Measurements from ENCODE around the gene SLITRK2. TPM values are rescaled to one million over a fixed set of nuclear protein-coding genes. Genes with fewer than 3 reads are reported as not detected.

The SLITRK2 gene
- polyA plus RNA-seq, 1 donor (not counting 4 experiments of a cell fraction or from before 2014, with no cell fraction given) = not detected

- no peaks in the 10 kb centered on the region for H3K36me3 ChIP-seq (ENCODE audit: control insufficient read depth in 2 of 2, extremely low read depth in 1 of 2, insufficient read depth in 2 of 2, low read length in 2 of 2)
- no peaks in the 10 kb centered on the region for H3K79me2 ChIP-seq (ENCODE audit: control insufficient read depth, insufficient read depth, low read length)
- no peaks in the 10 kb centered on the region for H3K4me1 ChIP-seq (ENCODE audit: control insufficient read depth, extremely low read depth, insufficient read depth, low read length)
- no peaks in the 10 kb centered on the region for H3K9me3 ChIP-seq (ENCODE audit: control insufficient read depth, low read depth, low read length)
- no peaks in the 10 kb centered on the region for H3K9me1 ChIP-seq (ENCODE audit: control insufficient read depth, extremely low read depth, insufficient read depth, low read length)
- no peak overlapping the region for H3K9ac ChIP-seq (ENCODE audit: control insufficient read depth, extremely low read depth, insufficient read depth, low read length)
- no peaks in the 10 kb centered on the region for H3K27me3 ChIP-seq (ENCODE audit: control insufficient read depth, extremely low read depth, insufficient read depth, low read length)
- no peak for DNase-seq (ENCODE audit: low read depth, low spot score)
- dilution Hi-C loops (cut with MboI; ENCODE audit: extremely low pct_ligation_motif_present, low sequenced_read_pairs) = no loop called here
- no peak overlapping the region for H3K27ac ChIP-seq (ENCODE audit: control insufficient read depth, insufficient read depth, low read length)
- no peak for TF ChIP-seq EZH2 (IDR thresholded peaks at IDR 0.05; ENCODE audit: low read length)
- no peak for TF ChIP-seq CTCF (optimal IDR thresholded peaks at IDR 0.05 in 1 of 3, IDR thresholded peaks at IDR 0.05 in 1 of 3, conservative IDR thresholded peaks at IDR 0.05 in 1 of 3; ENCODE audit: extremely low read depth in 1 of 3, insufficient read depth in 2 of 3, low read length in 3 of 3)
- no peak overlapping the region for H3K4me3 ChIP-seq (ENCODE audit: control insufficient read depth in 2 of 3, extremely low read depth in 1 of 3, insufficient read depth in 2 of 3, low read depth in 1 of 3, low read length in 3 of 3)
- no peak overlapping the region for H2AFZ ChIP-seq (ENCODE audit: control insufficient read depth, low read length)
- no peak for FAIRE-seq
- no peak overlapping the region for H3K4me2 ChIP-seq (ENCODE audit: control insufficient read depth, extremely low read depth, insufficient read depth, low read depth, low read length)
- H4K20me1 ChIP-seq (ENCODE audit: control insufficient read depth, extremely low read depth, insufficient read depth, low read length) = no peaks in the 10 kb centered on the region
Measured at GRCh38 chrX:145826466-145826865, 8.8 kb downstream of the SLITRK2 start.

DNA sequence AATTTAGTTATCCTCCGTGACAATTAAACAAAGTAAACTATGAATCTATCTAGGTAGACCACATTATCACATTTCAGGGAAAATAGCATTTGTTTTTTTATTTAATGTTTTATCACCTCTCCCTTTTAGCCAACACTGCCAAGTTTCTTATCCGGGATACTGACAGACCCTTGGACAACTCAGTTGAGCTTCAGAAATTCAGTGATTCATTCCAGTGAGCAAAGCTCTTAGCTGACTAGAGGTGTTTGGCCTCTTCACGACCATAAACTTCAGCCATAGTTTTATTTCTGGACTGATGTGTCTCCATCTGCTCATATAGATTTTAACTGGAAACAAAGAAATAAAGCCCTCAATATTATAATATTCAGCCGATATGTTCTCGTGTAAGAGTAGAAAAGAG lies 15.2 kb downstream of the SLITRK2 start:
- no peaks in the 10 kb centered on the region for H3K9me1 ChIP-seq (ENCODE audit: control insufficient read depth, extremely low read depth, insufficient read depth, low read length)
- dilution Hi-C loops (cut with MboI; ENCODE audit: extremely low pct_ligation_motif_present, low sequenced_read_pairs) = no loop called here
- no peaks in the 10 kb centered on the region for H3K9me3 ChIP-seq (ENCODE audit: control insufficient read depth, low read depth, low read length)
- no peaks in the 10 kb centered on the region for H3K27me3 ChIP-seq (ENCODE audit: control insufficient read depth, extremely low read depth, insufficient read depth, low read length)
- H3K27ac ChIP-seq (ENCODE audit: control insufficient read depth, insufficient read depth, low read length) = no peak overlapping the region
- DNase-seq (ENCODE audit: low read depth, low spot score) = no peak
- TF ChIP-seq CTCF (optimal IDR thresholded peaks at IDR 0.05 in 1 of 3, IDR thresholded peaks at IDR 0.05 in 1 of 3, conservative IDR thresholded peaks at IDR 0.05 in 1 of 3; ENCODE audit: extremely low read depth in 1 of 3, insufficient read depth in 2 of 3, low read length in 3 of 3) (no peak), EZH2 (IDR thresholded peaks at IDR 0.05; ENCODE audit: low read length) (no peak)
- no peak overlapping the region for H3K4me3 ChIP-seq (ENCODE audit: control insufficient read depth in 2 of 3, extremely low read depth in 1 of 3, insufficient read depth in 2 of 3, low read depth in 1 of 3, low read length in 3 of 3)
- no peak overlapping the region for H3K4me2 ChIP-seq (ENCODE audit: control insufficient read depth, extremely low read depth, insufficient read depth, low read depth, low read length)
- no peaks in the 10 kb centered on the region for H3K4me1 ChIP-seq (ENCODE audit: control insufficient read depth, extremely low read depth, insufficient read depth, low read length)
- H3K79me2 ChIP-seq (ENCODE audit: control insufficient read depth, insufficient read depth, low read length) = no peaks in the 10 kb centered on the region
- H3K36me3 ChIP-seq (ENCODE audit: control insufficient read depth in 2 of 2, extremely low read depth in 1 of 2, insufficient read depth in 2 of 2, low read length in 2 of 2) = no peaks in the 10 kb centered on the region
- FAIRE-seq = no peak
- H3K9ac ChIP-seq (ENCODE audit: control insufficient read depth, extremely low read depth, insufficient read depth, low read length) = no peak overlapping the region
- no peaks in the 10 kb centered on the region for H4K20me1 ChIP-seq (ENCODE audit: control insufficient read depth, extremely low read depth, insufficient read depth, low read length)
- H2AFZ ChIP-seq (ENCODE audit: control insufficient read depth, low read length) = no peak overlapping the region

Measured in keratinocyte (primary cell).